Spleen (tissue), 11 donors: ENCODE data around the gene FSCN2. TPM values are rescaled to one million over a fixed set of nuclear protein-coding genes. Genes with fewer than 3 reads are reported as not detected.
A peak's percentile ranks its signal among the peaks of the same experiment; 100 is the strongest.

Experiments
- DNase-seq: peaks from one replicate; pipeline ENCODE4 v3.0.0-alpha.2; 2020
- H3K27ac ChIP-seq, 8 donors: fragments of 200-600 bp; sonication (generic) in 7 of 8; 1 replicate in 4 of 8; 2 replicates in 4 of 8; pipeline versions ENCODE4 v1.5.0 to v1.8.0; 2016 to 2021; ENCODE audit warnings: inconsistent platforms in 4 of 8, mild to moderate bottlenecking in 4 of 8, moderate library complexity in 1 of 8
- H3K27me3 ChIP-seq, 7 donors: fragments of 200-600 bp; sonication (generic) in 6 of 7; replicated peaks in 1 of 7; 1 replicate in 4 of 7; 2 replicates in 3 of 7; pipeline versions ENCODE4 v1.5.0 to v1.8.0; 2016 to 2021; ENCODE audit warnings: inconsistent platforms in 3 of 7, mild to moderate bottlenecking in 1 of 7
- H3K36me3 ChIP-seq, 6 donors: fragments of 200-600 bp; sonication (generic) in 5 of 6; 1 replicate in 4 of 6; 2 replicates in 2 of 6; pipeline versions ENCODE4 v1.5.0 to v1.8.0; 2016 to 2021; ENCODE audit warnings: inconsistent platforms in 2 of 6
- H3K4me1 ChIP-seq, 6 donors: fragments of 200-600 bp; sonication (generic) in 5 of 6; 1 replicate in 3 of 6; 2 replicates in 3 of 6; pipeline versions ENCODE4 v1.5.0 to v1.8.0; 2016 to 2021; ENCODE audit warnings: inconsistent platforms in 3 of 6
- H3K4me3 ChIP-seq, 8 donors: fragments of 200-600 bp; sonication (generic) in 7 of 8; 1 replicate in 4 of 8; 2 replicates in 4 of 8; pipeline versions ENCODE4 v1.5.0 to v1.8.0; 2016 to 2021; ENCODE audit warnings: inconsistent platforms in 4 of 8, mild to moderate bottlenecking in 4 of 8, moderate library complexity in 2 of 8
- H3K9me3 ChIP-seq, 8 donors: fragments of 200-600 bp; sonication (generic) in 7 of 8; 1 replicate in 4 of 8; 2 replicates in 4 of 8; pipeline versions ENCODE4 v1.5.0 to v1.8.0; 2016 to 2021; ENCODE audit warnings: inconsistent platforms in 4 of 8
- CTCF ChIP-seq, 11 experiments: fragments of 200-600 bp in 7 of 11; fragments of 450-650 bp in 4 of 11; sonication (generic) in 4 of 11; IDR thresholded peaks in 8 of 11; conservative IDR thresholded peaks in 3 of 11; 1 replicate in 7 of 11; 2 replicates in 4 of 11; pipeline versions ENCODE4 v1.4.0 to v1.8.0; 2016 to 2021; ENCODE audit warnings: antibody characterized with exemption in 11 of 11, inconsistent platforms in 4 of 11, mild to moderate bottlenecking in 1 of 11
- POLR2A ChIP-seq, 3 donors: fragments of 450-650 bp; IDR thresholded peaks; one replicate each; pipeline ENCODE4 v1.5.1; 2017; ENCODE audit warnings: antibody characterized with exemption in 3 of 3, mild to moderate bottlenecking in 1 of 3
- POLR2AphosphoS5 ChIP-seq, 3 donors: sonication (generic); formaldehyde crosslinking; IDR thresholded peaks; one replicate each; pipeline ENCODE4 v1.5.1; 2017; ENCODE audit warnings: antibody characterized with exemption in 3 of 3
- WGBS, 5 donors: extraction: QIAGEN DNeasy Blood & Tissue Kit in 3 of 5; methylation state at CpG; one replicate each; pipeline versions ENCODE4 v1.1.5 to v1.1.7; 2013 to 2018; 5-methylcytosine and 5-hydroxymethylcytosine counted together
- intact Hi-C: fragments of 100-400 bp; cut with DNase I; formaldehyde crosslinking; loops from one replicate; pipeline ENCODE4 v1.15.0; 2023; ENCODE audit warnings: low total_unique reads
- polyA plus RNA-seq, 3 donors: library from polyadenylated mRNA; stranded (reverse); fragments of 200-250 nt; gene quantifications; one replicate each; pipeline ENCODE4 v1.2.1, GENCODE V29; 2013
- total RNA-seq, 7 donors: library from RNA; depleted of rRNA in 3 of 7; stranded (reverse); fragments of >200 nt in 3 of 7; fragmentation: NEBNext Ultra II Directional in 4 of 7; extraction: Animal tissue kit (Norgen Biotek cat#: 25700) in 4 of 7; gene quantifications; one replicate each; pipeline versions ENCODE4 v1.1.0 to v1.2.1, GENCODE V29; 2016 to 2021
- donor health status: healthy with polysubstance abuse.
- donor health status: DM: no; HTN: no; CAD: no; lungs with moderate emphysema.
- donor health status: DM: no; HTN: no; CAD: no.
- donor health status: Bipolar disorder and iron deficiency.
- donor health status: healthy.
- donor health status: DM: no; HTN: no; CAD: no.
- donor health status: DM: yes; HTN: yes; CAD: no.

The FSCN2 gene
- total and polyA plus RNA-seq, 10 donors, result 0.41 to 4.0 (median 2.4) TPM

- Histone ChIP-seq H3K9me3 (no peaks in the 10 kb centered on the region), H3K27ac (peak overlapping the region; percentile 91 to 100 (median 100)), H3K4me1 (peaks cover 41 to 86% (median 65%) of the 10 kb centered on the region in 6 donors), H3K27me3 (peaks cover 0 to 8% (median 0%) of the 10 kb centered on the region in 7 donors), H3K4me3 (peak overlapping the region; percentile 53 to 99 (median 94)), H3K36me3 (peaks cover 4 to 15% (median 13%) of the 10 kb centered on the region in 6 donors)
- intact Hi-C loops, result no loop called here
- peak; percentile 90 for DNase-seq
- WGBS, 5 donors, result 43 to 60% (median 55%) methylated on average over 19 of the region's 19 CpGs
- no peak for TF ChIP-seq POLR2AphosphoS5 (IDR thresholded peaks at IDR 0.05)
- peak in 1 of 11 experiments; percentile 7 for TF ChIP-seq CTCF (IDR thresholded peaks at IDR 0.05 in 8 of 11, conservative IDR thresholded peaks at IDR 0.05 in 3 of 11)
Observed at GRCh38 chr17:81515530-81516041, 12.6 kb upstream of the FSCN2 start.

DNA sequence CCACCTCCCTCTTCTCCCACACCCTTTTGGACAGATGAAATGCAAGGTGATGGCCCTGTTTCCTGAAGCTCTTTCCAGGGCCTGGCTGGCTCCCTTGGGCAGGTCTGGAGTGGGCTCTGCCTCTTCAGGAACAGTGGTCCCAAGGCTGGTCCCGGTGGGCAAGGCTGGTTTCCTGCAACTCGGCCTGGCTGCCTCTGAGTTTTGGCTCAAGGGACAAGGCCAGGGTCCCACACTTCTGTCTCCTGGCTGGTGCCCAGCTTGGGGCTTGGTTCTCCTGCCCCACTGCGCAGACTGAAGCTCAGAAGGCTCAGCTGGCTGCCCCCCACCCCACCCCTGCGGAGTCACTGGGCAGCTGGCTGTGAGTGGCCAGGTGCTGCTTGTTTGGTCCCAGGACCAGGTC is 11.7 kb upstream of the FSCN2 start:
- Histone ChIP-seq H3K9me3 (no peaks in the 10 kb centered on the region), H3K27me3 (peaks cover 0 to 8% (median 0%) of the 10 kb centered on the region in 7 donors), H3K27ac (peak overlapping the region; percentile 91 to 100 (median 100)), H3K4me3 (peak overlapping the region in 7 of 8 donors; percentile 53 to 99 (median 94)), H3K4me1 (peaks cover 41 to 79% (median 61%) of the 10 kb centered on the region in 6 donors), H3K36me3 (peaks cover 0 to 7% (median 5%) of the 10 kb centered on the region in 6 donors)
- WGBS, 5 donors, result 49 to 73% (median 65%) methylated on average over 3 to 4 of the region's 4 CpGs
- TF ChIP-seq POLR2A (IDR thresholded peaks at IDR 0.05), result no peak
- no peak for TF ChIP-seq POLR2AphosphoS5 (IDR thresholded peaks at IDR 0.05)
- no peak for TF ChIP-seq CTCF (IDR thresholded peaks at IDR 0.05 in 8 of 11, conservative IDR thresholded peaks at IDR 0.05 in 3 of 11)
- intact Hi-C loops, result no loop called here
- peak; percentile 82 for DNase-seq

GRCh38 chr17:81517009-81517338 is 11.2 kb upstream of the FSCN2 start:
- 42 to 81% (median 72%) methylated on average over 3 to 9 of the region's 9 CpGs for WGBS, 5 donors
- Histone ChIP-seq H3K36me3 (peaks cover 0 to 1% (median 0%) of the 10 kb centered on the region in 6 donors), H3K27me3 (peaks cover 0 to 8% (median 0%) of the 10 kb centered on the region in 7 donors), H3K4me3 (peak overlapping the region in 6 of 8 donors; percentile 18 to 98 (median 94)), H3K27ac (peak overlapping the region; percentile 91 to 100 (median 100)), H3K4me1 (peaks cover 41 to 74% (median 60%) of the 10 kb centered on the region in 6 donors), H3K9me3 (no peaks in the 10 kb centered on the region)
- intact Hi-C loops, result no loop called here
- no peak for DNase-seq
- TF ChIP-seq POLR2AphosphoS5 (IDR thresholded peaks at IDR 0.05), result no peak

DNA sequence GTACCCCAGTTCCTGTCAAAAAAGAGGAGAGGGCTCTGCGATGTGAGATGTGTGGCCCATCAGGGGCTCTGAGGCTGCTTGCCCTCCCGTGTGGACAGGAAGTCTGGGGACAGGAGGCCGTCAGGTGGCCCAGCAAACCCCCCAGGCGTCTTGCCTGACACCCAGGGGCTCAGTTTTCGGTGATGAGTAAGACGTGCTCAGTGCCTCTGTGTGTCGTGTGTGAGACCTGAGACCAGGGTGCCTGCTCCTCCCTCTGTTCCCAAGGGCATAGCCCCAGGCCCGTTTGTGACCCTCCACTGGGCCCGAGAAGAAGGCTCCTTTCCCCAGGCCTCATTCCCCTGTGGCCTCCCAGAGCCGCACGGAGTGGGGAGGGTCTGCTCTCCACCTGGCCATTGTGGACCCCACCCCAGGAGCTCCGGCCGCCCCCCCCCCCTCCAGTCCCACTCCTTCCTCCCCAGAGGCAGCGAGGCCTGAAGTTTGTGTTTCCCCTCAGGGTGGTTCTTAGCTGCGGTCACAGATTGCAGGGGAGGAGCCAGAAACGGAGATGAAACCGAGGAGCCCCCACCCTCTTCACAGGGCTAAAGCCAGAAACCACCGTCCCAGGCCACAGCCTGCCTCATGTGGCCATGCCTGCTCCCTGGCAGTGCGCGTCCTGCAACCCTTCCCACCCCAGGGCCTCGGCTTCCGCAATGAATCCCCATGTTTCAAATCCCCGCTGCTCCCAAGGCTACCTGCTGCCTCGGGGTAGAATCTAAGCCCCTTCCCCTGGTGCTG is 10.7 kb upstream of the FSCN2 start:
- intact Hi-C loops, result no loop called here
- peak; percentile 90 for DNase-seq
- peak overlapping the region in 5 of 8 donors; percentile 17 to 98 (median 92) for H3K4me3 ChIP-seq

More for the DNA sequence above, 10.7 kb upstream of the FSCN2 start:
- H3K27me3 ChIP-seq, result peaks cover 0 to 8% (median 0%) of the 10 kb centered on the region in 7 donors
- no peaks in the 10 kb centered on the region for H3K9me3 ChIP-seq
- peak overlapping the region; percentile 91 to 100 (median 100) for H3K27ac ChIP-seq
- H3K36me3 ChIP-seq, result no peaks in the 10 kb centered on the region
- peaks cover 41 to 74% (median 60%) of the 10 kb centered on the region in 6 donors for H3K4me1 ChIP-seq
- no peak for TF ChIP-seq CTCF (IDR thresholded peaks at IDR 0.05 in 8 of 11, conservative IDR thresholded peaks at IDR 0.05 in 3 of 11)
- TF ChIP-seq POLR2AphosphoS5 (IDR thresholded peaks at IDR 0.05), result peak in 2 of 3 donors; percentile 44 to 75
- 41 to 64% (median 49%) methylated on average over 10 to 24 of the region's 24 CpGs for WGBS, 5 donors
